Mucosa of descending colon (tissue), 3 donors: Measurements from ENCODE around the gene MBD3. TPM values are rescaled to one million over a fixed set of nuclear protein-coding genes. Genes with fewer than 3 reads are reported as not detected.

Source experiments
- ATAC-seq: fragments of 200-7000 bp; cut with Tn5 transposase; one replicate; pipeline ENCODE4 v1.9.1; 2020; ENCODE audit warnings: mild to moderate bottlenecking, moderate library complexity
- DNase-seq, 3 donors: peaks; one replicate each; pipeline ENCODE4 v3.0.0-alpha.2; 2020
- H3K36me3 ChIP-seq: fragments of 200-600 bp; one replicate; pipeline ENCODE4 v1.8.0; 2021; ENCODE audit warnings: low read depth, mild to moderate bottlenecking
- H3K4me1 ChIP-seq: fragments of 200-600 bp; one replicate; pipeline ENCODE4 v1.8.0; 2021; ENCODE audit warnings: low read depth, mild to moderate bottlenecking
- H3K4me3 ChIP-seq: fragments of 200-600 bp; one replicate; pipeline ENCODE4 v1.8.0; 2021; ENCODE audit warnings: mild to moderate bottlenecking
- H3K9me3 ChIP-seq: fragments of 200-600 bp; one replicate; pipeline ENCODE4 v1.8.0; 2021; ENCODE audit warnings: mild to moderate bottlenecking
- intact Hi-C, 2 donors: fragments of 100-400 bp; cut with DNase I in 1 of 2; cut with micrococcal nuclease in 1 of 2; formaldehyde crosslinking; loops; one replicate each; pipeline versions ENCODE4 v1.11.0 to v1.11.1; 2022; cut with DNase I, micrococcal nuclease
- total RNA-seq, 3 donors: library from RNA; stranded (reverse); fragmentation: NEBNext Ultra II Directional in 2 of 3; extraction: Animal tissue kit (Norgen Biotek cat#: 25700) in 2 of 3; gene quantifications; one replicate each; pipeline versions ENCODE4 v1.2.1 to v1.2.4, GENCODE V29; 2021 to 2023
- TF ChIP-seq, protein P1 (sequence below): fragments of 200-600 bp; IDR thresholded peaks from one replicate; pipeline ENCODE4 v1.8.0; 2022; ENCODE audit warnings: antibody characterized with exemption, mild to moderate bottlenecking
- donor health status: DM: no; HTN: no; CAD: no; lungs with moderate emphysema.
- donor health status: DM: no; HTN: no; CAD: no.
- donor health status: DM: no; HTN: yes; CAD: no.

Gene MBD3
- total RNA-seq, 3 donors from 2014 or later = 54.1 to 78.2 (median 54.2) TPM

DNA sequence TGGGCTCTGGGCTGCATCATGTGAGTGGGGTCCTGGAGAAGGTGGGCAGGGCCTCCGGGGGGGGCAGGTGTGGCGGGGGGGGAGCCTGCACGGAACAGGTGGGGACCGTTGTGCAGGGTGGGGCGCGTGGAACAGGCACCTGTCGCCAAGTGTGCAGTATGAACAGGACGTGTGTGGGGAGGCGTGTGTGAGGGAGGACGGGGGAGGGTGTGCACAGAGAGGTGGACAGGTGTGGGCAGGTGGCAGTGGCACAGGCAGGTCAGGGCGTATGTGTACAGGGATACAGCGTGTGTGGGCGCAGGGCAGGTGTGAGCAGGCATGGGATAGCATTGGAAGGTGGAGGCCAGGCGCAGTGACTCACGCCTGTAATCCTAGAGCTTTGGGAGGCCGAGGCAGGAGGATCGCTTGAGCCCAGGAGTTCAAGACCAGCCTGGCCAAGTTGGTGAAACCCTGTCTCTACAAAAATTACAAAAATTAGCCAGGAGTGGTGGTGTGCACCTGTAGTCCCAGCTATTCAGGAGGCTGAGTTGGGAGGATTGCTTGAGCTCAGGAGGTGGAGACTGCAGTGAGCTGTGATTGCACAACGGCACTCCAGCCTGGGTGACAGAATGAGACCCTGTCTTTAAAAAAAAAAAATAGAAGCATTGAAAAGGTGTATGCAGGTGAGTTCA, 65.6 kb downstream of the MBD3 start:
- Histone ChIP-seq H3K36me3 (no peaks in the 10 kb centered on the region), H3K9me3 (no peaks in the 10 kb centered on the region), H3K4me3 (no peak overlapping the region), H3K4me1 (no peaks in the 10 kb centered on the region)
- ATAC-seq (peak; percentile 9), DNase-seq (no peak)
- intact Hi-C loops = no loop called here
- TF ChIP-seq, protein P1, sequence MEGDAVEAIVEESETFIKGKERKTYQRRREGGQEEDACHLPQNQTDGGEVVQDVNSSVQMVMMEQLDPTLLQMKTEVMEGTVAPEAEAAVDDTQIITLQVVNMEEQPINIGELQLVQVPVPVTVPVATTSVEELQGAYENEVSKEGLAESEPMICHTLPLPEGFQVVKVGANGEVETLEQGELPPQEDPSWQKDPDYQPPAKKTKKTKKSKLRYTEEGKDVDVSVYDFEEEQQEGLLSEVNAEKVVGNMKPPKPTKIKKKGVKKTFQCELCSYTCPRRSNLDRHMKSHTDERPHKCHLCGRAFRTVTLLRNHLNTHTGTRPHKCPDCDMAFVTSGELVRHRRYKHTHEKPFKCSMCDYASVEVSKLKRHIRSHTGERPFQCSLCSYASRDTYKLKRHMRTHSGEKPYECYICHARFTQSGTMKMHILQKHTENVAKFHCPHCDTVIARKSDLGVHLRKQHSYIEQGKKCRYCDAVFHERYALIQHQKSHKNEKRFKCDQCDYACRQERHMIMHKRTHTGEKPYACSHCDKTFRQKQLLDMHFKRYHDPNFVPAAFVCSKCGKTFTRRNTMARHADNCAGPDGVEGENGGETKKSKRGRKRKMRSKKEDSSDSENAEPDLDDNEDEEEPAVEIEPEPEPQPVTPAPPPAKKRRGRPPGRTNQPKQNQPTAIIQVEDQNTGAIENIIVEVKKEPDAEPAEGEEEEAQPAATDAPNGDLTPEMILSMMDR = no peak

DNA sequence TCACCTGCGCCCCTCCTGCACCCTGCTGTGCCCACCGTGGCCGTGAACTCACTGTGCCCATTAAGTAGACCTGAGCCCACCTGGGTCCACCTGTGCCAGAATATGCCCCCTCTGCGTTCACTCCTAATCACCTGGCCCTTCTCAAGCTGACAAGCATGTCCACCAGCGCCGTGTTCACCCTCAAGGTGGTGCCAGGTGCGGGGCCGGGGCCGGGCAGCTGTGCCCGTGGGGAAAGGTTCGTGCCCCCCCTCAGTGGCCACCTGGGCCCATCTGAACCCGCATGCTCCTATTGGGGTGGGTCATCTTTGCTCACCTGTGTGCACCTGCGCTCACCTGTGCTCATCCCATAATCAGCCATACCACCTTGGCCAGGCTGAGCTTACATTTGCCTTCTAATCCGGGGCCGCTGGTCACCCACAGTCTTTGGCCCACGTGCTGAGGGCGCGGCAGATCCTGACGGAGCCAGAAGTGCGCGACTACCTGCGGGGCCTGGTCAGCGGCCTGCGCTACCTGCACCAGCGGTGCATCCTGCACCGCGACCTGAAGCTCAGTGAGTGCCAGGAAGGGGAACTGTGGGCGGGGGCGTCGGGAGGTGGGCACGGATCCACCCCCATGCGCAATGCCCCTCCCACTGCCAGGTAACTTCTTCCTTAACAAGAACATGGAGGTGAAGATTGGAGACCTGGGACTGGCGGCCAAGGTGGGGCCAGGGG, 66.4 kb downstream of the MBD3 start:
- ATAC-seq = no peak
- Histone ChIP-seq H3K4me3 (no peak overlapping the region), H3K4me1 (no peaks in the 10 kb centered on the region), H3K36me3 (no peaks in the 10 kb centered on the region), H3K9me3 (no peaks in the 10 kb centered on the region)
- no peak for DNase-seq
- TF ChIP-seq, protein P1 = no peak
- intact Hi-C loops = no loop called here

DNA sequence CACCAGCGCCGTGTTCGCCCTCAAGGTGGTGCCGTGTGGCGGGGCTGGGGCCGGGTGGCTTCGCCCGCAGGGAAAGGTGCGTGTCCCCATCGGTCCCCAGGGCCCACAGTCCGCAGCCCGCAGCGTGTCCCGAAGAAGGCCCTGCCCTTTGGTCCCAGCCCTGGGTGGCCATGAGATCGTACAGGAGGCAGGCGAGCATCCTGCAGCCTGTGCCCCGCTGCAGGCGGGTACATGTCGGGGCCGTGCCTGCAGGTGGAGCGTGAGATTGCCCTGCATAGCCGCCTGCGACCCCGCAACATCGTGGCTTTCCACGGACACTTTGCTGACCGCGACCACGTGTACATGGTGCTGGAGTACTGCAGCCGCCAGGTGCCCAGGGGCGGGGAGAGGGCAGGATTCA, 67.3 kb downstream of the MBD3 start:
- DNase-seq (no peak), ATAC-seq (no peak)
- Histone ChIP-seq H3K9me3 (no peaks in the 10 kb centered on the region), H3K4me1 (no peaks in the 10 kb centered on the region), H3K36me3 (no peaks in the 10 kb centered on the region), H3K4me3 (no peak overlapping the region)
- intact Hi-C loops = no loop called here
- TF ChIP-seq, protein P1 = no peak

DNA sequence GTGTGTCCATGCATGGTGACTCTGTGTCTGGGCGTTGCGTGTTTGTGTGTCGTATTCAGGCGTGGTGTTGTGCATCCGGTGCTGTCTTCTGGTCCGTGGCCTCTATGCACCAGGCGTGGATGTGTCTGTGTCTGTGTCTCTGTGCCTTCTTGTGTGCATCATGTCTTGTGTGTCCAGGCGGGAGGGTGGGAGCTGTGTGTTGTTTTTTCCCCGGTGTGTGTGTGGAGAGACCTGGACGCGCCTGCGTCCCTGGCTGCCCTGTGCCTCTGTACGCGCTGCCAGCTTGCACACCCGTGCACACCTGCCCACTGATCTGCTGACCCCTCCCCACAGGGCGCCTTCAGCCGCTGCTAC, 67.7 kb downstream of the MBD3 start:
- H3K36me3 ChIP-seq = no peaks in the 10 kb centered on the region
- H3K4me3 ChIP-seq = no peak overlapping the region
- ATAC-seq (no peak), DNase-seq (no peak)
- H3K4me1 ChIP-seq = no peaks in the 10 kb centered on the region
- TF ChIP-seq, protein P1 = no peak
- intact Hi-C loops = no loop called here
- H3K9me3 ChIP-seq = no peaks in the 10 kb centered on the region

DNA sequence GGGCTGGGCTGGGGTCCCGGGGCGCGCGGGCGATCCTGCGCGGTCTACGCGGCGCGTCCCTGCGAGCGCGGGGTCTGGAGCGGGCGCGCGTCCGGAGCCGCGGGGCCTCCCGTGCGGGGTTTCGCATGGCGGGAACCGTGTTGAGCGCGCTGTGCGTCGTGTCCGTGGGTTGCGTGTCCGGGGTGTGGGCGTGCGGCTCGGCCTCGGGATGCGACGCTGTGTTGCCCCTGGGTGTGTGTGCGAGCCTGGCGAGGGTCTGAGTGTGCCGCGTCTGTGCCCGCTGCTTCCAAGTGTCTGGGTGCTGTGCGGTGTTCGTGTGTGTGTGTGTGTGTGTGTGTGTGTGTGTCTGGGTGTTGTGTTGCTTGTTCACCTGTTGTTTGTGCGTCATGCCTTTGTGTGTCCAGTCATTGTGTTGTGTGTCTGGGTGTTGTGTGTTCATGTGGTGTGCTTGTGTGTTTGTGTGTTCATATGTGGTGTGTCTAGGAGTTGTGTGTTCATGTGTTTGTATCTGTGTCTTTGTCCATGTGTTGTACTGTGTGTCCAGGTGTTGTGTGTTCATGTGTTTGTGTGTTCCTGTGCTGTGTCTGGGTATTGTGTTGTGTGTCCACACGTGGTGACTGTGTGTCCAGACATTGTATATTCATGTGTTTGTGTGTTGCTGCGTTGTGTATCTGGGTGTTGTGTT, 68.2 kb downstream of the MBD3 start:
- no peaks in the 10 kb centered on the region for H3K36me3 ChIP-seq

More for the DNA sequence above, 68.2 kb downstream of the MBD3 start:
- TF ChIP-seq, protein P1 = no peak
- ATAC-seq = no peak
- DNase-seq = no peak
- Histone ChIP-seq H3K9me3 (no peaks in the 10 kb centered on the region), H3K4me1 (no peaks in the 10 kb centered on the region), H3K4me3 (no peak overlapping the region)
- intact Hi-C loops = no loop called here

Other genes with a start within 250 kb of the MBD3 start
- gene NDUFS7, start 209.0 kb downstream of the MBD3 start, total RNA-seq = 100 to 1,000 TPM; 118 to 160 (median 148) TPM
- 1 to 10 TPM; 1.6 to 7.0 (median 2.1) TPM for gene GAMT, start 191.3 kb downstream of the MBD3 start, total RNA-seq
- gene DAZAP1, start 185.3 kb downstream of the MBD3 start, total RNA-seq = 100 to 1,000 TPM; 117 to 123 (median 119) TPM
- gene RPS15, start 154.5 kb downstream of the MBD3 start, total RNA-seq = 100 to 1,000 TPM; 748 to 897 (median 892) TPM
- 1 to 10 TPM in 1 of 3 donors, under 1 TPM in 2; 0.23 to 5.9 (median 0.24) TPM for gene APC2, start 142.7 kb downstream of the MBD3 start, total RNA-seq
- 10 to 100 TPM; 36.7 to 48.9 (median 38.1) TPM for gene C19orf25, start 113.7 kb downstream of the MBD3 start, total RNA-seq
- 1 to 10 TPM; 3.3 to 7.5 (median 4.9) TPM for gene PCSK4, start 102.5 kb downstream of the MBD3 start, total RNA-seq
- gene REEP6, start 101.7 kb downstream of the MBD3 start, total RNA-seq = 1 to 10 TPM; 2.0 to 5.1 (median 4.5) TPM
- gene ADAMTSL5, start 79.8 kb downstream of the MBD3 start, total RNA-seq = 1 to 10 TPM; 2.7 to 3.5 (median 3.3) TPM
- gene PLK5, start 68.8 kb downstream of the MBD3 start, total RNA-seq = under 1 TPM in 1 of 3 donors, not detected in 2; 0.16 TPM
- 10 to 100 TPM; 21.3 to 28.1 (median 21.5) TPM for gene MEX3D, start 24.5 kb downstream of the MBD3 start, total RNA-seq
- gene UQCR11, start 12.6 kb upstream of the MBD3 start, total RNA-seq = 100 to 1,000 TPM; 265 to 301 (median 272) TPM
- 10 to 100 TPM; 54.4 to 57.7 (median 57.4) TPM for gene TCF3, start 59.8 kb upstream of the MBD3 start, total RNA-seq
- not detected for gene ONECUT3, start 160.6 kb upstream of the MBD3 start, total RNA-seq
- 1 to 10 TPM in 1 of 3 donors, under 1 TPM in 2; 0.55 to 1.2 (median 0.80) TPM for gene ATP8B3, start 219.4 kb upstream of the MBD3 start, total RNA-seq